Skeletal muscle tissue (tissue), 4 donors: ENCODE results near the gene AP5B1. TPM values are rescaled to one million over a fixed set of nuclear protein-coding genes. Genes with fewer than 3 reads are reported as not detected.
A peak's percentile ranks its signal among the peaks of the same experiment; 100 is the strongest.

Source experiments
- H3K27ac ChIP-seq: one replicate; pipeline ENCODE4 v1.7.0; 2013; ENCODE audit warnings: mild to moderate bottlenecking, low read depth, low read length, inconsistent platforms
- H3K27me3 ChIP-seq, 3 donors: one replicate each; pipeline ENCODE4 v1.7.0; 2013; ENCODE audit warnings: low read length in 3 of 3; ENCODE audit not compliant: control insufficient read depth in 3 of 3, insufficient read depth in 3 of 3
- H3K36me3 ChIP-seq, 3 donors: one replicate each; pipeline ENCODE4 v1.7.0; 2013; ENCODE audit warnings: low read length in 3 of 3; ENCODE audit not compliant: control insufficient read depth in 3 of 3, insufficient read depth in 3 of 3
- H3K4me1 ChIP-seq, 3 donors: one replicate each; pipeline ENCODE4 v1.7.0; 2013; ENCODE audit warnings: low read length in 3 of 3, mild to moderate bottlenecking in 3 of 3; ENCODE audit not compliant: control insufficient read depth in 3 of 3, insufficient read depth in 3 of 3
- H3K4me3 ChIP-seq, 3 donors: one replicate each; pipeline ENCODE4 v1.7.0; 2013; ENCODE audit warnings: low read length in 3 of 3
- H3K9ac ChIP-seq, 3 donors: one replicate each; pipeline ENCODE4 v1.7.0; 2013; ENCODE audit warnings: low read length in 3 of 3, mild to moderate bottlenecking in 3 of 3, moderate library complexity in 2 of 3, low read depth in 1 of 3
- H3K9me3 ChIP-seq, 3 donors: one replicate each; pipeline ENCODE4 v1.7.0; 2013; ENCODE audit warnings: low read length in 3 of 3; ENCODE audit not compliant: control insufficient read depth in 3 of 3
- total RNA-seq: library from RNA; depleted of rRNA; stranded (reverse); fragments of >200 nt; gene quantifications from one replicate; pipeline ENCODE4 v1.2.3, GENCODE V29; 2014
- donor health status: Osteomylitis.

The AP5B1 gene, protein sequence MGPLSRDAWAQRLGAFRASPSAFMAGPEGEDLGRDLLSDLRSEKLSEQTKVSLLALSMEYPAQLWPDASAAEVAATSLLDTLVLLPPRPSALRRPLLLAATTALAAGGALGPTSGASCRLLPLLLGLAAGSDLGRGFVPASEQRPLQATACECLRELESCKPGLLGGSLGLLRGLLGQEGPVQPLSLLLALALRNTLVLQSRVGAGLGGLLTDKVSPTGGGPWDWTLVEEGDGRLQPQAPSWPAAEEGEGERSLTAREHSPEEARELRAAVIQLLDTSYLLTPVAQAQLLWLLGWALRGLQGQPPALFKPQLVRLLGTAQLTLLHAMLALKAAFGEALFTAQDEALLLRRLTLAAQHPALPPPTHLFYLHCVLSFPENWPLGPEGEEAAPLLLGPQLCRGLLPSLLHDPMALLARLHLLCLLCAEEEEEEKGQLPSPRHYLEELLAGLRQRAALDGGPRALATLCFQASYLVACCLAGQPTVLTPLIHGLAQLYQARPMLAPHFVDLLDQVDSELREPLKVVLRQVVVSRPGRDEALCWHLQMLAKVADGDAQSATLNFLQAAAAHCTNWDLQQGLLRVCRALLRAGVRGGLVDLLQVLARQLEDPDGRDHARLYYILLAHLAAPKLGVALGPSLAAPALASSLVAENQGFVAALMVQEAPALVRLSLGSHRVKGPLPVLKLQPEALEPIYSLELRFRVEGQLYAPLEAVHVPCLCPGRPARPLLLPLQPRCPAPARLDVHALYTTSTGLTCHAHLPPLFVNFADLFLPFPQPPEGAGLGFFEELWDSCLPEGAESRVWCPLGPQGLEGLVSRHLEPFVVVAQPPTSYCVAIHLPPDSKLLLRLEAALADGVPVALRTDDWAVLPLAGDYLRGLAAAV
- total RNA-seq: 2.1 TPM

DNA sequence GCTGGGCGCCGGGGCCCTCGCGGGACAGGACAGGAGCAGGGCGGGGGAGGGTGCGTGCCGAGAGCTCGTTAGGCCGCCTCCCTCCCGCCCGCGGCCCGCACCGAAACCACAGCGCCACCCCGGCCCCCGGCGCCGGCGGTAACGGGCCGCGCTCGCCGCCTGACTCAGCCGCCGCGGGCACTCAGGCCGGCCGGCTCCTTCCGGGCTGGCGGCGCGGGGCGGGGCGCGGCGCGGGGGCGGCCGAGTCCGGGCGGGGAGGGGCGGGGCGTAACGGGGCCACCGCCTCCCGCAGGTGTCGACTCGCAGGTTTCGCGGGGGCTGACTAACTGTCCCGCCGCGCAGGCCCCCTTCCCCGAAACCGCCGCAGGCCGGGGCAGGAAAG is at the start of gene AP5B1:
TSS of gene AP5B1 (minus strand) at position 207 of the 382 bp plus-strand sequence. CDS start 385 bp downstream, outside the sequence.
- H3K4me1 ChIP-seq: peaks cover 7 to 24% (median 13%) of the 10 kb centered on the region in 3 donors
- no peaks in the 10 kb centered on the region for H3K9me3 ChIP-seq
- H3K9ac ChIP-seq: peak within 1 kb of the TSS; percentile 77 to 91 (median 86)
- H3K4me3 ChIP-seq: peak within 1 kb of the TSS; percentile 76 to 88 (median 84)
- peaks cover 8 to 18% (median 12%) of the 10 kb centered on the region in 3 donors for H3K27me3 ChIP-seq
- peak within 1 kb of the TSS; percentile 51 for H3K27ac ChIP-seq
- H3K36me3 ChIP-seq: peaks cover 7 to 14% (median 10%) of the 10 kb centered on the region in 3 donors

DNA sequence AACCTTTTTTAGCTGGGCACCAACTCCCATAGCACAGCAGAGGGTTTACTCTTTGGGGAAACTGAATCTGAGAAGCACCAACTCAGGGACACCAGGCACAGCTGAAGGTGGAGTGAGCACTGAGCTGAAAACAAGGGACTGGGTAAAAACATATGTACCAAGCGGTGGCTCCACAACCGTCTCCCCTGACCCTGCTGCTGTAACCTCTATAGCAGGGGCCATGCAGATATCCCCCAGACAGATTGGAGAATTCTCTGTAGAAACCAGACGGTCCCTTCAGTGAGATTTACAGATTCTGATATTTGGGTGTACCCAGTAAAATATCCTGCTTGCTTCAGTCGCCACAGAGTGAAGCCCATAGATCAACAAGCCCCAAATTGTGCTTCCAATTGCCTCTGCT is 48.7 kb upstream of the AP5B1 start:
- peaks cover 0 to 8% (median 7%) of the 10 kb centered on the region in 3 donors for H3K27me3 ChIP-seq
- H3K9ac ChIP-seq: no peak overlapping the region
- no peaks in the 10 kb centered on the region for H3K36me3 ChIP-seq
- no peak overlapping the region for H3K27ac ChIP-seq
- H3K4me1 ChIP-seq: peaks cover 7 to 17% (median 15%) of the 10 kb centered on the region in 3 donors
- no peaks in the 10 kb centered on the region for H3K9me3 ChIP-seq
- H3K4me3 ChIP-seq: no peak overlapping the region

DNA sequence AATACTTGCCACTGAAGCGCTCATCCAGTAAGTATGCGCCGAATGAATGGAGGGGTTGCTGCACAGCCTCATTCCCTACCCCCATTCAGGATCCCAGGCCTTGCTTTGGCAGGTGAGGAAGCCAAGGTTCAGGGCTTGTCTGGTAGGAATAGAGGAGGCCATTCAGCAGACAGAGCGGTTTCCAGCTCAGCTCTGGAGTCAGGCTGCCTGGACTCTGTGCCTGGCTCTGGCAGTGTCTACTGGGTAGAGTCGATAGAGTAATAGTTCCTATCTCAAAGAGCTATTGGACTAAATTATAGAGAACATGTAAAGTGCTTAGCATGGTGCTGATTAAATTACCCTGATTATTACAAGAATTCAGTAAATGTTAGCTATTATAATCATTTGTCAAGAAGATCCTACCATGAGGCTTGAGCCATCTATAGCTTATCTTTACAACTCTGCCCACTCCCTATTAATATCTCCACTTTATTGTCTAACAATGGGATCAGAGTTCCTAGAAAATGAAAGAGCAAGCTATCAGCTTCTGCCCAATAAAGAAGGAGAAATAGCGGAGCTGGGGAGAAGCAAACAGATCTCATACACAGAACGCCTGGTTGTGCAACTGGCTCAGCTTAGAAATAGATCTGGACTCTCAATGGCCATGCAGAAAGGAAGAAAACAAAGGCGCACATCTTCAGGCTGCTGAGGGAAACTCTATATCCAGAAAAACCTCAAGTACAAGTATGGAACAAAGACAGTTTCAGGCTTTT is 46.4 kb upstream of the AP5B1 start:
- Histone ChIP-seq H3K27me3 (no peaks in the 10 kb centered on the region), H3K4me3 (no peak overlapping the region), H3K4me1 (no peaks in the 10 kb centered on the region), H3K9me3 (no peaks in the 10 kb centered on the region), H3K9ac (no peak overlapping the region), H3K36me3 (no peaks in the 10 kb centered on the region), H3K27ac (no peak overlapping the region)

- Histone ChIP-seq H3K9me3 (no peaks in the 10 kb centered on the region), H3K27me3 (no peaks in the 10 kb centered on the region), H3K36me3 (no peaks in the 10 kb centered on the region), H3K4me1 (peaks cover 0 to 3% (median 2%) of the 10 kb centered on the region in 3 donors), H3K9ac (no peak overlapping the region), H3K27ac (no peak overlapping the region), H3K4me3 (no peak overlapping the region)
Measured at GRCh38 chr11:65822776-65823528, 42.2 kb upstream of the AP5B1 start.

GRCh38 chr11:65821107-65821506 is 40.3 kb upstream of the AP5B1 start:
- Histone ChIP-seq H3K27ac (no peak overlapping the region), H3K36me3 (no peaks in the 10 kb centered on the region), H3K9ac (peak overlapping the region in 1 of 3 donors; percentile 16), H3K4me1 (peaks cover 3 to 5% (median 5%) of the 10 kb centered on the region in 3 donors), H3K27me3 (no peaks in the 10 kb centered on the region), H3K9me3 (no peaks in the 10 kb centered on the region), H3K4me3 (no peak overlapping the region)

- H3K27ac ChIP-seq: no peak overlapping the region
- peak overlapping the region; percentile 65 to 92 (median 85) for H3K9ac ChIP-seq
- peaks cover 3 to 7% (median 5%) of the 10 kb centered on the region in 3 donors for H3K4me1 ChIP-seq
Measured at GRCh38 chr11:65817835-65818680, 37.3 kb upstream of the AP5B1 start.

GRCh38 chr11:65817312-65817834 is 36.6 kb upstream of the AP5B1 start:
- peak overlapping the region; percentile 71 to 89 (median 81) for H3K4me3 ChIP-seq
- peaks cover 0 to 2% (median 0%) of the 10 kb centered on the region in 3 donors for H3K36me3 ChIP-seq
- H3K9me3 ChIP-seq: no peaks in the 10 kb centered on the region
- H3K4me1 ChIP-seq: peaks cover 3 to 7% (median 5%) of the 10 kb centered on the region in 3 donors
- H3K27ac ChIP-seq: no peak overlapping the region
- H3K27me3 ChIP-seq: no peaks in the 10 kb centered on the region
- H3K9ac ChIP-seq: peak overlapping the region; percentile 65 to 92 (median 85)

More at GRCh38 chr11:65817835-65818680, 37.3 kb upstream of the AP5B1 start:
- no peaks in the 10 kb centered on the region for H3K27me3 ChIP-seq
- peaks cover 0 to 2% (median 0%) of the 10 kb centered on the region in 3 donors for H3K36me3 ChIP-seq
- H3K4me3 ChIP-seq: peak overlapping the region; percentile 71 to 89 (median 81)
- H3K9me3 ChIP-seq: no peaks in the 10 kb centered on the region

GRCh38 chr11:65816696-65817095 is 35.9 kb upstream of the AP5B1 start:
- no peak overlapping the region for H3K27ac ChIP-seq
- peaks cover 0 to 2% (median 0%) of the 10 kb centered on the region in 3 donors for H3K36me3 ChIP-seq
- H3K9ac ChIP-seq: peak overlapping the region in 1 of 3 donors; percentile 41
- peaks cover 3 to 7% (median 5%) of the 10 kb centered on the region in 3 donors for H3K4me1 ChIP-seq
- H3K9me3 ChIP-seq: no peaks in the 10 kb centered on the region
- H3K27me3 ChIP-seq: peaks cover 0 to 4% (median 2%) of the 10 kb centered on the region in 3 donors
- no peak overlapping the region for H3K4me3 ChIP-seq
